GM10266 (cell line): Measurements from ENCODE around the gene RPS24.

Experiments
- DNase-seq: peaks from one replicate; pipeline ENCODE4 v3.0.0; 2012; ENCODE audit errors: extremely low spot score
- TF ChIP-seq, protein P1 (sequence below): IDR thresholded peaks from 2 replicates; pipeline ENCODE4 v1.5.1; 2012; ENCODE audit warnings: mild to moderate bottlenecking, low read depth; ENCODE audit not compliant: control insufficient read depth, insufficient read depth; ENCODE audit errors: missing control alignments

The RPS24 gene

DNA sequence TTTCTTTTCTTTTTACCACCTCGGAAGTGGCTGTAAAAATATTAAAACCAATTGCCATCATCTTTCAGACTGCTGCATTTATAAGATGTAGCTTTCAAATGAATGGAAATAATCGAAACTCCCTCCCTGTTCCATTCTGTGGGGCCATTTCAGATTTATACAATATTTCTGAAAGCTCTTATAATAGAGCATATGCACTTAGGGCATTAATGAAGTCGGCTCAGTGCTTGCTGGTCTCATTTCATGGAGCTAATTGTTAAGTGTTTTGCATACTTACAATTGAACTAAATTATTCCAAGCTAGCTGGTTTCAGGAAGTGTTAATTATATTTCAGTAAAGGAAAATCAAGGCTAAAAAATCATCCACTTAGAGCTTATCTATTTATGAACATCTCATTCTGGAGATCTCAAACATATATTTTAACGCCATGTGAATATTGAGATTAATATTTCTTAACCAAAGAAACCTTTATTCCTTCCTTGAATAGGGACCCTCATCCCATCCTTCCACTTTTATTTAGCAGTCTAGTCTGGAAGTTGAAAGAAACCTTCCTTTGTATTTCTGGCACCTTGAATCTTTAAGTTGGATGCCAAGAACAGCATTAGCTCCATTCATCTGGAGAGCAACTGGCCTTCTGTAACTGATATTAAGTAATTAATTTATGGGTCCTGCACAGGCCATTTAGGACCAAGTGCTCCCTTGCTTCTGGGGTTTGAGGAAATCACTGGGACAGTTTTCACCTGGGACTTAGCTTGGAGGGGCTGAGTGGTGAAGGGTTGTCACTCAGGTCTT, 45.1 kb downstream of the RPS24 start:
- TF ChIP-seq, protein P1, sequence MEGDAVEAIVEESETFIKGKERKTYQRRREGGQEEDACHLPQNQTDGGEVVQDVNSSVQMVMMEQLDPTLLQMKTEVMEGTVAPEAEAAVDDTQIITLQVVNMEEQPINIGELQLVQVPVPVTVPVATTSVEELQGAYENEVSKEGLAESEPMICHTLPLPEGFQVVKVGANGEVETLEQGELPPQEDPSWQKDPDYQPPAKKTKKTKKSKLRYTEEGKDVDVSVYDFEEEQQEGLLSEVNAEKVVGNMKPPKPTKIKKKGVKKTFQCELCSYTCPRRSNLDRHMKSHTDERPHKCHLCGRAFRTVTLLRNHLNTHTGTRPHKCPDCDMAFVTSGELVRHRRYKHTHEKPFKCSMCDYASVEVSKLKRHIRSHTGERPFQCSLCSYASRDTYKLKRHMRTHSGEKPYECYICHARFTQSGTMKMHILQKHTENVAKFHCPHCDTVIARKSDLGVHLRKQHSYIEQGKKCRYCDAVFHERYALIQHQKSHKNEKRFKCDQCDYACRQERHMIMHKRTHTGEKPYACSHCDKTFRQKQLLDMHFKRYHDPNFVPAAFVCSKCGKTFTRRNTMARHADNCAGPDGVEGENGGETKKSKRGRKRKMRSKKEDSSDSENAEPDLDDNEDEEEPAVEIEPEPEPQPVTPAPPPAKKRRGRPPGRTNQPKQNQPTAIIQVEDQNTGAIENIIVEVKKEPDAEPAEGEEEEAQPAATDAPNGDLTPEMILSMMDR: no peak
- no peak for DNase-seq

DNA sequence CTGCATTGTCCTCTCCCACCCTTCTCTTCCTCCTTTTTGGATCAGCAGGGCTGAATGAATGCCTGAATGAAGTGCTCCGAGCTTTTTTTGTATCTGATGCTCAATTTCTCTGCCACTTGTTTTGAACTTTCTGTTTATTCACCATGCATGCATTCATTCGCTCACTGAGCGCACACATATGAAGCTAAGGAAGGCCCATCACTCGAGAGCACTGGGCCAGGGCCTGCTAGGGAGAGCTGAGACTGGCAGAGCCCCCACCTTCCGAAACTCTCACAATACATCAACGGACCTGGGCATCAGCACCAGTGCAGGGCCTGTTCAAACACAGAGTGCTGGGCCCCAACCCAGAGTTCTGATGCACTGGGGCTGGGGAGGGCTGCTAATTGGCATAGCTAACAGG, 45.7 kb downstream of the RPS24 start:
- TF ChIP-seq, protein P1: no peak
- DNase-seq: no peak

DNA sequence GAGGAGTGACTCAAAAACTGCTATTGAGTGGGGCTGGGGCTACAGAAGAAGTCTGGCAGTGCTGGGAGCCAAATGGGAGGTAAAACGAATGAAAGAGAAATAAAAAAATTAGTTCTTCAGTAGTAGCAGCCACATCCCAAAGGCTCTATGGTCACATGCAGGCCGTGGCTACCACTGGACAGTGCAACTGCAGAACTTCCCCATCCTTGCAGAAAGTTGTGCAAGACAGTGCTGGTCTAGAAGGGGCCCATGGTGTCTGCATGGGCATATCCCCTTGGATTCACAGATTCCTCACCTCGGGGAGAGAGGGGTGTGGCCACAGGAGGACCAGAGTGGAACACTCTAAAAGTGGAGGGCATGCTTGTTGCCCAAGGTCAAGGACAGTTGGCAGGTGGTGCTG, 47.6 kb downstream of the RPS24 start:
- no peak for DNase-seq
- TF ChIP-seq, protein P1: no peak

DNA sequence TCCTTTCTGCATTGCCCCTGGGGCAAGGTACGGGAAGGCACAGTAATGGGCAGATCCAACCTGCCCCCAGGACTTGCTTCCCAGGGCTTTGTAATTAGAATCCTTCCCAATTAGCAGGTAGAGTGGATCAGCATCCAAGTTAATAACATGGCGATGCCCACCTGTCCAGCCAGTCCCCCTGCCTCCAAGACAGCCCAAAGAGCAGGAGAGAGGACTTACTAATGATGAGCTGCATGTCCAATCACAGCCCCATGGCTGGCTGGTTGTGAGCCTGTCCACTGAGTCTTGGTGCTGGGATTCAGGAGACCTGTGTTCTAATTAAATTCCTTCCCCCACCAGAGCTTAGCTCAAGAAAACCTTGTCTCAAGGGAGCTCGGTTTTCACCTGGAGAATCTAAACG, 49.0 kb downstream of the RPS24 start:
- TF ChIP-seq, protein P1: no peak
- DNase-seq: no peak
